ENCODE data around the gene SF3A1.

The SF3A1 gene

DNA sequence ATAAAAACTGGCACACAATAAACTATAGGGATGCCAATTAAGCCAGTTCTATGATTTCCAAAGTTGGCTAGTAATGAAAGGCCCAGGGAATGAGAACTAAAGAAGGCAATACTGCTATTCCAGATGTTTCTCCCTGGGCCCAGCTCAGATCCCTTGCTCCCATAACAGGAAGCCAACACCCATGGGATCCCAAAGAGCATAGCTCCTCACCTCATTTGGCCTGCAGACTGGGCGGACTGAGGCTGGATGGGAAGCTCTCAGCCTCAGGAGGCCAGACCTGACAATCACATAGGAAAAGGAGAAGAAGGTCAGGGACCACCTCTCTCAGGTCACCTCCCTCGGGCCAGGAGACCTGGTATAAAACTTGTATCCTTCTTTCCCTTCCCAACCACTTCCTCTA is 35.2 kb downstream of the SF3A1 start:
- no peak for DNase-seq

DNA sequence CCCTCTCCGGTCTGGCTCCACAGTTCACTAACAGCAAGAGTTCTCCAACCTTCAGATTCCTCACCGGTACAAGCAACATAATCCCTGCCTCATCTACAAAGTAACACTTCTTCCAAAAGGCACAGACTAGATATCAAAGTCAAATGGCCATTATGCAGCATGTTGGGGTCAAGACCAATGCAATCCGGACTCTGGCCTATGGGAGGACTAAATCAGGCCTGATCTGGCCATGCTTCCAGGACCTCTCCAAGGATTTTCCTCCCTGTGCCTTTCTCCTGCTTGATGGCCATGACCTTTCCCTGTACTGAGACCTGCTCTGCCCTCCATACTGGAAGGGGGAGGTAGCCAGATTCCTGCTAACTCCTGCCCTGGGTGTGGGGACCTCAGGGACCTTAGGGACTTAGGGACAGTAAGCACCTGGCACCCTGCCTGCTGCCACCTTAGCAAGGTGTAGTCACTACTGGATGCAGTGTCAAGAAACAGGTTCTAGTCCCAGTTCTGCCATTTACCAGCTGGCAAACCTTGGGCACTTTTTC is 36.6 kb downstream of the SF3A1 start:
- no peak for DNase-seq

DNA sequence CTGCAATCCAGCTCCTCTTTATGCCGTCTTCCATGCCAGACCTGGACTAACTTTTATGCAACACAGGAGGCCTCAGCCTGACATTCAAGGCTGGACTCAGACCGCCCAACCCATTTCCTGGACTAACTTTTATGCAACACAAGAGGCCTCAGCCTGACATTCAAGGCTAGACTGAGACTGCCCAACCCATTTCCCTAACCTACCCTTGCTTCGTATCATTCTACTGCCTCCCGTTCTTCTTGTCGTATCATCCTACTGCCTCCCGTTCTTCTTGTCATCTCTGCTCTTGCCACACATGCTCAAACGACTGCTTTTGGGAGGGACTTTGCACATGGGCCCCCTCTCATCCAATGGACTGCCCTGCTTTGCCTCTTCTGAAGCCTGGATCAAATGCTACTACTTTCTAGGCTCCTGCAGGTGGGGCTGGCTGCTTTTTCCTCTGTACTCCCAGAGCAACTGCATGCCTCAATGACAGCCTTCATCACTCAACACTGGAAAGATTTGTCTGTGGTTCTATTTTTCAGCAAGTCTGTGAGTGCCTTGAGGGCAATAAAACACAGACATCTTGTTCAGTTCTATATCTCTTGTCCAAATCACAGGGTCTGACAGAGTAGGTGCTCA is 37.8 kb downstream of the SF3A1 start:
- no peak for DNase-seq

DNA sequence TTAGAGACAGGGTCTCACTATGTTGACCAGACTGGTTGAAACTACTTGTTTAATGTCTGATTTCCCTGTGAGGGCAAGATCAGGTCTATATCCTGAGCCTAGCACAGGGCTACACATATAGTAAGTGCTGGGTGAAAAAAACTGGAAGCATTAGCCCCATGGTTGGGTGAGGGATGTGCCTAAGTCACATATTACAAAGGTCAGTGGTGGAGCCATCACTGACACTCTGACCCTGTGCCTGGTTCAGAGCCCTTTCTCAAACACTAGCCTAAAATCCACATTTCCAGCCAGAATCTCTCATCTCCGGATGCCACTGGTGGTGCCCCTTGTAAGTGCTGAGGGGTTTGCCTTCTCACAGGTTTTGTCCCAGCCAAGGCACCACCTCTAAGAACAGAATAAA is 38.9 kb downstream of the SF3A1 start:
- no peak for DNase-seq

DNA sequence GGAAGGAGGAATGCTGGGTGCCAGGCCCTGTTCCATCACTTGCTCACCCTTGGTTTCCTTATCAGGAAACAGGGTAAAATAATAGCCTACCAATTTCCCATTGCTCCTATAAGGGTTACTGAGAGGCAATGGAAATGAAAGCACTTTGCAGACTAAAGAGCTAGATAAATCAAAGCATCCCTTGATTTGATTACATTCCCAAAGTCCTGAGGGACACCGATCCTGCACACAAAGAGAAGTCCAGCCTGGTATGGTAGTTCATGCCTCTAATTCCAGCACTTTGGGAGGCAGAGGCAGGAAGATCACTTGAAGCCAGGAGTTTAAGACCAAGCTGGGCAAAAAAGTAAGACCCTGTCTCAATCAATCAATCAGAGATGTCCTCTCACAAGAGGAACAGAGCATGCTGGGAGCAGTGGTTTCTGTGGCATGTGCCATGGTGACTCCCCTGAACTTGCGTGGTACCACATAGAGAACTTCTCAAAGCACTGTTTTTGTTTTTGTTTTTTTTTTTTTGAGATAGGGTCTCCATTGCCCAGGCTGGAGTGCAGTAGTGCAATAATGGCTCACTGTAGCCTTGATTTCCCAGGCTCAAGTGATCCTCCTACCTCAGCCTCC is 40.6 kb downstream of the SF3A1 start:
- DNase-seq, result no peak

DNA sequence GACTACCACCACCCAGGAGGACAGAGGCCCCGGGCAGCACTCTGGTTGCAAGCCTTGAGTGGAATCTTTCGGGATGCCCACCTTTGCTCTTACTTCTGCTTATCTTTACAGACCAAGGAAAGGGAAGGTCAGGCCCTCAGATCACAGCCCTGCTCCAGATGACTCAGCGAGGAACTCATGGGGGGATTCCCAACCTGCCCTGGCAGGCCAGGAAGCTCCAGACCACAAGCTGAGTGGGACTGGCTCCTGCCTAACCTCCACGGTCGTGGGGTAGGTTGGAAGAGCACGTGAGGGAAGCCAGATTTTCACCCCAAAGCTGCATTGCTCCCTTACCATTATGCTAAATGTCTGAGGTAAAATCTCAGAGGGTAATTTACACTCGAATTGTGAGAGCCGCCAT is 41.8 kb downstream of the SF3A1 start:
- DNase-seq, result peak; percentile 55 to 59

DNA sequence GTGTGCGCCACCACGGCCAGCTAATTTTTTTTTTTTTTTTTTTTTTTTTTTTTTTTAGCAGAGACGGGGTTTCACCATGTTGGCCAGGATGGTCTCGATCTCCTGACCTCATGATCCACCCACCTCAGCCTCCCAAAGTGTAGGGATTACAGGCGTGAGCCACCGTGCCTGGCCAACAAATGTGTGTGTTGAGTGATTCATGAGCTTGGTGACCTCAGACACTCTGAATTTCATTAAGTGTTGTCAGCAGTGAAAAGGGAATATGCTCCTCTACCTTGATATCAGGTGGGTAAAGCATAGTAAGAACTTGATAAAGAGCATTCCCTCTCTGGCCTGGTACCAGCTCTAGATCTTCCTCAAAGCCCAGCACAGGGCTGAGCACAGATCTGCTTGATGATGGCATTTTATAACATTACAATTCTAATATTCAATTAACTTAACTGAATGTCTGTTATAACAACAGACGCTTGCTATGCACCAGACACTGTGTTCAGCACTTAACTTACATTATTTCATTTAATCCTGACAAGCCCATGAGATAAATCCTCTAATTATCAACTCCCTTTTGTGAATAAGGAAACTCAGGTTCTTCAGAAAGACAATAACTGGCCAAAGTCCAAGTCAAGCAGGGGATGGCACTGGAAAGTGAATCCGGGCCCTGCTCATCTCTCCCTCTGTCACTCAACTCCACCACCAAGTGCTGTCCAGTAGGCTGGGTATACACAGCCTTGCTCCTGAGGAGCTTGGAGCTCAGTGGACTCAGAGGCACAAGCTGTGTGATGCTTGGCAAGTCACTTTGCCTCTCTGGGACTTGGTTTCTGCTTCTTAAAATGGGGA is 42.9 kb downstream of the SF3A1 start:
- DNase-seq, result no peak

DNA sequence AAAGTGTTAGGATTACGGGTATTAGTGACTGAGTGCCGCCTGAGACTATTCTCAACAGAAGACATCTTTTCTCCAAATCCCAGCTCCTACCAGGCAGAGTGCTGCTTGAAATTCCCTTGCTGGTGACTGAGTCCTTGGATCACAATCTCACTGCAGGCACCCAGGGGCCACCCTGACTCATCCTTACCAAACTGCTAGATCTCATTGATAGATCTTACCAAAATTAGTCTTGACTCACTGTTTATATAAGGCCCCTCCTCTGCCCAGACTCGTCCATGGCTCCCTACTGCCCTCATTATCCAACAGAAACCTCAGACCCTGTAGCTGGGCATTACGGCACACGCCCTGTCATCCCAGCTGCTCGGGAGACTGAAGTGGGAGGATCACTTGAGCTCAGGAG is 44.6 kb downstream of the SF3A1 start:
- DNase-seq, result no peak

DNA sequence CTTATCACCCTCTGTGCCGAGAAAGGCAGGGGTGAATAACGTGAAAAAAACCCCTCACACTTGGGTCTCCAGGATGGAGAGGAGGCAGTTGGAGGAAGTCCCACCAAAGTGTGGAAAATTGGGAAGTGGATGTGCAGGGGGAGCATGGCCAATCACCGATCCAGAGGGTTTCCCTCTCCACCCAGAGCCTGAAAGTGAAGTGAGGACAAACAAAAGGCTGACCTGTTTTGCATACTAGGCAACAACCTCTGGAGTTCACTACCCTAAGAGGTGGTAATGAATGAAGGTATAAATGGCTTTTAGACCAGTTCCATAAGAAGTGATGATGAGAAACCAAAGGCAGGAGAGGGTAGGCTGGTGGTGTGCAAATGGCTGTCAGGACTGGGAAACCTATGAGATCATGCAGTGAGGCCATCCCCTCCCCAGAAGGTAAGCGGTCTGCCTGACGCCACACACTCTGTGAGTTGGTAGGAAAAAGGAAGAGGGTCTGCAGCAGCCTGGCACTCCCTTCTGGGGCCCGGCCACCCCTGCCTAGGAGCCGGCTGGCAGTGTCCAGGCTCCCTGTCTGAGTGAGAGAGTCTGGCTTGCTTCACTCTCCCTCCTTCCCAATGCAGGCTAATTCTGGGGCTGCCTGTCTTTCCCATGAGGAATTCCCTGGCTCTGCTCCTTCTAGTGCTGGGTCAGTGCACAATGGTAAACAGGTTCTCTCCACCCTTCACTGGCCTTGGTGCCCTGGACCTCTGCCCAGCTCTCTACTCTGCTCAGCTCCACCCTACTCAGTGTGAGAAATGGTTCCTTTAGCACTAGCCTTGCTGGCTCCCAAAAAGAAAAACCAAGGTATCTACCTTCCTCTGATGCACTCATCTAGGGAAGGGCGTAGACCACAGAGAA is 45.6 kb downstream of the SF3A1 start:
- DNase-seq, result no peak

DNA sequence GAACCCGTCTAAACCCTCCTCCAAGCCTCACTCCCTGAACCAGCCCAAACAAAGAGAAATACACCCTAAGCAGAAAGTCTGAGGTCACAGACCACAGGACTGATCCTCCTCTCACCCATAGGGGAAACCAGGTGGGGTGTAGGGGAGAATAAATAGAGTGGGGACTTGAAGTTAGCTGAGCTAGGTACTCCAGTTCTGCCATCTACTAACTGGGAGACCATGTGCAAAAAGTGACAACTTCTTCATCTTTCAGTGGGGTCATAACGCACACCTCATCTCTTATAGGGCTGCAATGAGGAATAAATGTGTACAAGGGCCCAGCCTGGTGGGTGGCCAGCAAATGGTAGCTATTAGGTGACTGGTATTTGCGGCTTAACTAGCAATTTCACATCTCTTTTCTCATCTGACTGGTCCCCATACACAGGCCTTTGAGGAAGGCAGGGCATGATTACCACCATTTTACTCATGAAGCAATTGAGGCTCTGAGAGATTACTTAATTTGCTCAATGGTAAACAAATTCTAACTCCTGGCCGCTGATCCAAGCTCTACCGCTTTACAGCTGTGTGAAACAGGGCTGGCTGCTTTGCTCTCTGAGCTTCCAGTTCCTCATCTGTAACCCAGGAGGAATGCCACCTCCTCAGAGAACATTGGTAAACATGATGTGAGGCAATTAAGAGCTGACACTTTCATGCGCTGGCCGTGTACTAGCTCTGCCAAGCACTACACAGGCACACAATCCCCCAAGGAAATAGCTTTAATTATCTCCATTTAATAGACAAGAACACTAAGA is 46.5 kb downstream of the SF3A1 start:
- DNase-seq, result peak; percentile 33 to 48

DNA sequence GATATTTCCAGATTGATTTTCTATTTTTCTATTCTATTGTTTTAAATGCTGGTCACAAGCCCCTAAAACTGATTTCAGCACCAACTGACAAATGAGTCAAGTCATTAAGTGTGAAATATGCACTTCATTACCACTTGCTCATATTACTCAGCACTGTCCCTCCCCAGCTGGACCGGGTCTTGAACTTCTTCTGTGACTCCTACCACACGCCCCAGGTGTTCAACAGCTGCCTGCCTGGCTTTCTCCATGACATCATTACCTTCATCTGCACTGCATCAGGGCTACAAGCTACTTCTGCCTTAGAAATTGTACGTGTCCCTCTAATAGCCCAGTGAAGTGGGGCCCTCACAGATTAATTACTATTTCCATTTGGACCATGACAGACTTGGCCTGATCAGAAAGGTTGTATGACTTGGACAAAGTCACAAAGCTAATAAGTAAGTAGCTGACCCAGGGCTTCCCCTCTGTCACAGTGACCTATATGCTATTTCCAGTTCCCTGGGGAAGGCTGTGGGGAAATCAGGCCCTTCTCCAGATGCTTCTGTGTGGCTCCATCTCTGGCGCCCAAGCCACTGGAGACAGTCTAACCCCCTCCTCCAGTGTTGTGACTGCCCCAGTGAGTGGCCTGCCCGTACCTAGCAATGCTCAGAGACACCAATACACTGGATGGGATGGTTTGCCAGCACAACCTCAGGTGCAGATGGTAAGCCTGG is 48.0 kb downstream of the SF3A1 start:
- DNase-seq, result peak in 1 of 2 donors; percentile 41

DNA sequence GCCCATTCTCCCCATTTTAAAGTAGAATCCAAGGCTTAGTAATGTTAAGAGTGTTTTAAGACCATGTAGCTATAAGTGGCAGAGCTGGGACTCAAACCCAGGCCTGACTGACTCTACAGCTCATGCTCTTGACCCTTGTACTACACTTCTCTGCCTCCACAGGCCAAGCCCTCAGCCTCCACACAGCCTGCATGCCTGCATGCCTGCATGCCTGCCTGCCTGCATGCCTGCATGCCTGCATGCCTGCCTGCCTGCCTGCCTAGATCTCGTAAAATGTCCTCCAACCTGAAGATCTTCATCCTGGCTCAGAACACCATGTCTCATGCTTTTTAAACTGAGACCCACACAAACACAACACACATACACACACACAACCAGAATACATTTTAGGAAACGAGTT is 48.6 kb downstream of the SF3A1 start:
- DNase-seq, result no peak

DNA sequence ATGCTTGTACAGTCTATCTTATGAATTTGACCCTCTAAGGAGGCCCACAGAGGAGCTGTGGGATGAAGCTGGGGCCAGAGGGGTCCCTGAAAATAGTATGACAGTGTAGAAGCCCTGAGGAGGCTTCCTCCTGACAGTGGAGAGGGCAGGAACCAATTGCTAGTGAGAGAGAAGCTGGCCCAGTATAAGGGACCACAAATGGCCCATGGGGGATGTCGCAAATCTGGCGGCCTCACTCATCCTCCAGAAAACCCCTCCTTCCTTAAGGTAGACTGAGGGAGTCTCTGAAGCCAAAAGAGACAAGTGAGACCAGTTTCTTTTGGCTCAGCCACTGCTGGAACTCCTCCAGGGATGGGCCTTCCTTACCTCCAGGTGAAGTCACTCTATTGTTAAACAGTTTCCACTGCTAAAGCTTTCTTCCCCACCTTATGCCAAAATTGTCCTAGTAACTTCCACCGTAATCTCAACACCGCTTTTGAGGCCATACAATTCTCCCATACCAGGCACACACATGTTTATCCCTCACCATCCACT is 49.6 kb downstream of the SF3A1 start:
- DNase-seq, result peak in 1 of 2 donors; percentile 41

DNA sequence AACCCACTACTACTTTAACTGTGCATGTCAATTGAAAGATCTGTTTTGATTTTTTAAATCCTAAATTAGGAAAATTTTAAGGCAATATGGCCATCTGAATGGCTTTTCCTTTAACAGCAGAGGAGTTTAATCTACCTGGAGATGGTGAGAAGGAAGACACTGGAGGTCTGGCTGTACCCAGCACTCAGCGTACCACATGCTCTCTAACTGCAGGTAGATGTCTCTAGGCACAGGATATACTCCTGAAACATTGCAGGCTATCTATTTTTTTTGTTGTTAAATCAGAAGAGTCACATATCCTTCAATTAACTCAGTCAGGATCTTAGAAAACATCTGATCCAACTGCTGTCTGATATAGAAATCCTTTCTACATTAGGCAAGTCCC is 50.1 kb downstream of the SF3A1 start:
- DNase-seq, result no peak

DNA sequence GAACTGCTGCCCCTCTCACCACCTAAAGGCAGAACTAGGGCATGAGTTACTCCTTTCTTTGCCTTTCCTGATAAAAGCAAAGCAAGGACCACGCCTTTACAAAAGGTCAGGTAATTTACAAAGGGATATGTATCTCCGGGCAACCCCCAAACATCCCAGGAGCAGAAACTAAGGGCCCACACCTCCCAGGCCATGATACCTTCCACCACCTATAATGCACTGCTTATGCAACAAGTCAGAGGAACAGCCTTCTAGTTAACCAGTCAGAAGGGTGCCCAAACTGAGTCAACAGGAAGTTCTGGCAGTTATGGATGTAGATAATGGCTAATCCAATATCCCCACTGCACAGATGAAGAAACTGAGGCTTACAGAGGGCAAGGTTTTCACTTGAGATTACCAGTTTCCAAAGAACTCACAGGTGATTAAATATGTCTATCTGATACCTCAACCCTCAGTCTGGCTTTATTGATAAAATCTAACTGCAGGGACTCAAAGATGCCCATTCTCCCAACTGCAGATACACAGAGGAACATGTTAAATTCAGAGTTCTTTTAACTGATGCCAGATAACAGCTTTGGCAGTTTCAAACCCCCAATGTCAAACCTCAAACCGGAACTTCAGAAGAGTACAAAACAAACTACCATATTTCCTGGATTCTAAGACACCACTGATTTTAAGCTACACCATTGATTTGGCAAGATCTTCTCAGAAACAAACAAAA is 50.6 kb downstream of the SF3A1 start:
- peak in 1 of 2 donors; percentile 64 for DNase-seq

DNA sequence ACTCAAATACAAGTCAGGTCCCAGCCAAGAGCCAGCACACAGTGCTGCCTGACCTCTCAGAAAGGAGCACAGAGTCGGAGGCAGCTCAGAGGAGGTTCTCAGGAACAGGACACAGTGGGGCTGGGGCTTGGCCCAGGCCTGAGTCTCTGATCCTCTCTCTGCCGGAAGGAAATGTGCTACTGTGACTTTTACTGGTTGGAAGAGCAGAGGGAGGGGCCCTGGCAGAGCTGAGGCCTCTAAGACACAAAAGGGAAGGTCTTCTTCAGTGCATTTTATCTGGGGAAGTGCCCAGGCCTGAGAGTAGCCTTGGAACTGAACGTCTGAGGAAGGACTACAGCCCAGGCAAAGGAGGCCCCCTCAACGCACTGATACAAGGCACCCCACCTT is 51.2 kb downstream of the SF3A1 start:
- peak; percentile 61 to 68 for DNase-seq

DNA sequence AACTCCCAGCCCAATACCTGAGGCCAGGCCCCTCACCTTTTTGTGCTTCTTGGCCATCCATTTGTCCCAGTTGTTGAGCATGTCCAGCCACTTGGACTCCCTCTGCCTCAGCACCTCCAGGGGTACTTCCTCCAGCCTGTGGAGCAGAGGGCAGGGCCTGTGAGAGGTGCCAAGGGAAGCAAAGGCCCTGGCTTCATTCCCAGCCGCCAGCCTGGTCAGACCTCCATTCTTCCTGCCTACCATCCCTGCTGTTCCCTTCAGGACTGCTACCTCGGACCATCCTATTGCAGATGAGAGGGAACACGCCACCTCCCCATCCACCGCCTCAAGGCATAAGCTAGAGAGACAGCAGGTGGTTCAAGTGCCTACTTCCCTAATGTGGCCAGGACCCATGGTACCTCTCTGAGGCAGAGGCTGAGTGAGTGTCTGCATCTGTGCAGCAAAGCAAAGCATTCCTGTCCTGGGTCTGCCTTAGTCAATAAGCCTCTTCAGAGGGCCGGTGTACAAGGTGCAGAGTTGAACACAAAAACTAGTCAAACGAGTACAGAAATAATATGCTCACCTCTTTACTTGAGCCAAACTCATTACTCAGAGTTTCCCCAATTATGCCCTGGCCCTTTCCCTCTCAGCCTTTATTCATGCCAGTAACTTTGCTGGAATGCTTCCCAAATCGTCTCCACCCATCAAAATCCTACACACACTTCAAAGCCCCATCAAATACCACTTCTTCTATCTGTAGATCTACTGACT is 52.0 kb downstream of the SF3A1 start:
- no peak for DNase-seq

DNA sequence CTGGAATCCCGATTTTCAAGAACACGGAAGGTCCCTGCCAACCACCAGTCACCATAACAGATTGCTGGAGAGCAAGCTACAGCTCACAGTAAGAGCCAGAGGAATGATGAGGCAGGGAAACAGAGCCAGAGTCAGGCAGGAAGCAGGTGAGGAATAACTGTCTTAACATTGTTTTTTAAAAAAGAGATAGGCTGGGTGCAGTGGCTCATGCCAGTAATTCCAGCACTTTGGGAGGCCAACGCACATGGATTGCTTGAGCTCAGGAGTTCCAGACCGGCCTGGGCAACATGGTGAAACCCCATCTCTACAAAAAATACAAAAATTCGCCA is 53.9 kb downstream of the SF3A1 start:
- no peak for DNase-seq

DNA sequence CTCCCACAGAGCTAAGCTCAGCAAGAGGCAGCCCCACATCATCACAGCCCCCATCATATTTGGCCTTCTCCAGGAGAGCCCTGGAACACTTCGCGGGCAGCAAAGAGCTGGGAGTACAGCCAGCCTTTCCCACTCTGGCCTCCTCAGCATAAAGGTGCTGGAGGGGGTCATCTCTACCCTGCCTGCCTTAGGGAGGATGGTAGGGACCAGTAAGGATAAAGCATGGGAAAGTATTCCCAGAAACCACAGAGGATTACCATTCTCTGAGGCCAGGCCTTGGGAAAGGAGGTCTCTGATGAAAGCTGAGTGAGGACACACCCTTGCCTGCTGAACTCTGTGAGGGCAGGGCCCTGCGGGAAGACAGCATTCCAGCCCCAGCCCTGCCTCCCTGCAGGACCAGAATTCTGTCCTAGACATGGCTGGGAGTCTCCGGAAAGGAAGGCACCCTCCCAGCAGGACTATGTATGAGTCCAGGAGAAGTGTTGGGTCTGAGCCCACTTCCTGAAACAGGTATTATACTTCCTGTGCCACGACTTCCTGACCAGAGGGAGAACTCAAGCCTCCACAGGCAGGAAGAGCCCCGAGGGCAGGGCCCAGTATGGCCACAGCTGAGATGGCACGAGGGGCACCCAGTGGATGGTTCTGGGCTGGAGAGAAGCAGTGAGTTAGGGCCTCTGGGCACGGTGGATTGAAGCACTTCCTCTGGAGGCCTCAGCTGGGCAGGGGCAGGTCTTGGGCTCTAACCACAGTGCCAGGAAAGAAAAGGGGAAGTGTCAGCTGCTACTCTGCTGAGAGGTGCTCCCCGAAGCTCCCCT is 54.5 kb downstream of the SF3A1 start:
- DNase-seq, result peak in 1 of 2 donors; percentile 67
